HL-60/S4 treated with retinoic acid at 250 ng/mL for 4 days and 3 days (cell line): Measurements from ENCODE around the gene KATNB1.
"Not testable (repeated sequence)": the region's sequence is repeated elsewhere in the genome, so short reads cannot be mapped to it uniquely, and the experiment has no call there.

ENCODE experiments used
- in situ Hi-C: fragments of 300-500 bp; cut with MboI; formaldehyde crosslinking; loops from 2 replicates; pipeline ENCODE4 v1.7.0; 2022; ENCODE audit warnings: low sequenced_read_pairs

Gene KATNB1

GRCh38 chr16:57741660-57742191 is 6.2 kb downstream of the KATNB1 start:
- in situ Hi-C loops = no loop called here

GRCh38 chr16:57742543-57742942 is 7.0 kb downstream of the KATNB1 start:
- in situ Hi-C loops = no loop called here

- in situ Hi-C loops = no loop called here
These were observed 7.9 kb downstream of the KATNB1 start for GRCh38 chr16:57743458-57743857.

- in situ Hi-C loops = no loop called here
These were observed 8.5 kb downstream of the KATNB1 start for GRCh38 chr16:57743886-57744641.

- in situ Hi-C loops = no loop called here
These were observed 9.0 kb downstream of the KATNB1 start for GRCh38 chr16:57744642-57744903.

- in situ Hi-C loops = no loop called here
These were observed 10.2 kb downstream of the KATNB1 start for GRCh38 chr16:57745768-57746167.

GRCh38 chr16:57746316-57746715 is 10.7 kb downstream of the KATNB1 start:
- in situ Hi-C loops = not testable (repeated sequence)

GRCh38 chr16:57747091-57747490 is 11.5 kb downstream of the KATNB1 start:
- in situ Hi-C loops = no loop called here

GRCh38 chr16:57747496-57747895 is 11.9 kb downstream of the KATNB1 start:
- in situ Hi-C loops = no loop called here

GRCh38 chr16:57747996-57748395 is 12.4 kb downstream of the KATNB1 start:
- in situ Hi-C loops = no loop called here

- in situ Hi-C loops = no loop called here
These were observed 13.0 kb downstream of the KATNB1 start for GRCh38 chr16:57748596-57748995.

GRCh38 chr16:57749101-57749692 is 13.6 kb downstream of the KATNB1 start:
- in situ Hi-C loops = no loop called here

- in situ Hi-C loops = no loop called here
These were observed 14.4 kb downstream of the KATNB1 start for GRCh38 chr16:57749856-57750452.

- in situ Hi-C loops = no loop called here
These were observed 15.4 kb downstream of the KATNB1 start for GRCh38 chr16:57750796-57751538.

GRCh38 chr16:57751539-57752202 is 16.1 kb downstream of the KATNB1 start:
- in situ Hi-C loops = no loop called here

- in situ Hi-C loops = no loop called here
These were observed 16.6 kb downstream of the KATNB1 start for GRCh38 chr16:57752203-57752580.

GRCh38 chr16:57752581-57753447 is 17.2 kb downstream of the KATNB1 start:
- in situ Hi-C loops = no loop called here

- in situ Hi-C loops = no loop called here
These were observed 18.1 kb downstream of the KATNB1 start for GRCh38 chr16:57753448-57754353.
